AG08396 (cell line): Measurements from ENCODE around the gene SLC25A15.
"Not testable (repeated sequence)": the region's sequence is repeated elsewhere in the genome, so short reads cannot be mapped to it uniquely, and the experiment has no call there.

ENCODE experiments used
- DNase-seq: peaks from one replicate; pipeline ENCODE4 v3.0.0; 2012; ENCODE audit warnings: low spot score, mixed read lengths

Gene SLC25A15

GRCh38 chr13:40813667-40814454 is 24.4 kb downstream of the SLC25A15 start:
- DNase-seq = peak; percentile 44

GRCh38 chr13:40814803-40815202 is 25.4 kb downstream of the SLC25A15 start:
- DNase-seq = no peak

GRCh38 chr13:40818926-40819325 is 29.5 kb downstream of the SLC25A15 start:
- no peak for DNase-seq

- no peak for DNase-seq
These were observed 30.4 kb downstream of the SLC25A15 start for GRCh38 chr13:40819797-40820315.

- DNase-seq = not testable (repeated sequence)
These were observed 50.3 kb downstream of the SLC25A15 start for GRCh38 chr13:40839725-40840124.

GRCh38 chr13:40840955-40841354 is 51.5 kb downstream of the SLC25A15 start:
- not testable (repeated sequence) for DNase-seq
